K562 (cell line): ENCODE measurements around the gene FBXO48. TPM values are rescaled to one million over a fixed set of nuclear protein-coding genes. Genes with fewer than 3 reads are reported as not detected.

Experiments used
- ATF3 ChIP-seq, 2 experiments: fragments of 450-650 bp in 1 of 2; sonication (generic) in 1 of 2; formaldehyde crosslinking in 1 of 2; IDR thresholded peaks in 1 of 2; conservative IDR thresholded peaks in 1 of 2; 2 replicates each; pipeline versions ENCODE4 v1.6.1 to v1.8.1; 2016 to 2023; ENCODE audit warnings: mild to moderate bottlenecking in 2 of 2, moderate library complexity in 2 of 2, inconsistent platforms in 1 of 2, missing genetic modification reagents in 1 of 2
- CHCHD3 ChIP-seq: fragments of 250-450 bp; sonication (Bioruptor Pico); IDR thresholded peaks from 2 replicates; pipeline ENCODE4 v2.1.2; 2022; ENCODE audit warnings: mild to moderate bottlenecking
- CREM ChIP-seq: IDR thresholded peaks from 2 replicates; pipeline ENCODE4 v1.6.1; 2014; ENCODE audit warnings: antibody characterized with exemption, low read depth
- MEF2D ChIP-seq: conservative IDR thresholded peaks from 2 replicates; pipeline ENCODE4 v1.6.1; 2016; ENCODE audit warnings: low read depth, missing genetic modification characterization, missing compliant biosample characterization
- NCOA6 ChIP-seq: fragments of 450-650 bp; IDR thresholded peaks from 2 replicates; pipeline ENCODE4 v1.6.1; 2017; ENCODE audit warnings: mild to moderate bottlenecking
- NFIX ChIP-seq: fragments of 250-450 bp; sonication (Bioruptor Pico); IDR thresholded peaks from 2 replicates; pipeline ENCODE4 v1.4.0; 2020; ENCODE audit warnings: low read depth, mild to moderate bottlenecking, moderate library complexity
- PATZ1 ChIP-seq: fragments of 250-450 bp; sonication (Bioruptor Pico); IDR thresholded peaks from 2 replicates; pipeline ENCODE4 v1.5.0; 2020; ENCODE audit warnings: mild to moderate bottlenecking, borderline replicate concordance
- POLR2AphosphoS5 ChIP-seq: IDR thresholded peaks from 2 replicates; pipeline ENCODE4 v1.6.1; 2011; ENCODE audit warnings: mild to moderate bottlenecking, low read depth, low read length, moderate library complexity; ENCODE audit not compliant: control insufficient read depth, insufficient read depth
- SMAD1 ChIP-seq: fragments of 150-350 bp; IDR thresholded peaks from 2 replicates; pipeline ENCODE4 v1.6.1; 2014; ENCODE audit warnings: low read length, low read depth; ENCODE audit not compliant: partially characterized antibody
- SMARCA4 ChIP-seq: fragments of 450-650 bp; IDR thresholded peaks from 2 replicates; pipeline ENCODE4 v1.6.1; 2016
- TSHZ1 ChIP-seq: fragments of 250-450 bp; sonication (Bioruptor Pico); IDR thresholded peaks from 2 replicates; pipeline ENCODE4 v1.4.0; 2020; ENCODE audit warnings: mild to moderate bottlenecking, moderate library complexity
- ZNF277 ChIP-seq: fragments of 250-450 bp; sonication (Bioruptor Pico); IDR thresholded peaks from 2 replicates; pipeline ENCODE4 v1.8.0; 2022; ENCODE audit warnings: inconsistent platforms, mild to moderate bottlenecking, moderate library complexity, borderline replicate concordance
- ZNF282 ChIP-seq: sonication (generic); formaldehyde crosslinking; IDR thresholded peaks from 2 replicates; pipeline ENCODE4 v1.8.1; 2023; ENCODE audit warnings: missing genetic modification reagents
- polyA plus RNA-seq, 8 experiments: library from polyadenylated mRNA; depleted of rRNA in 4 of 8; stranded (reverse) in 5 of 8; unstranded in 3 of 8; fragments of >200 nt; fragmentation: Nextera tagmentation in 2 of 8; fragmentation: Illumina TruSeq in 1 of 8; extraction: Ambion mirVana in 2 of 8; extraction: Trizol in 1 of 8; gene quantifications; 2 replicates each; pipeline versions ENCODE4 v1.2.1 to v1.2.3, GENCODE V29; 2011 to 2014; ENCODE audit warnings: inconsistent platforms in 1 of 8, missing spikeins in 1 of 8
- total RNA-seq, 7 experiments: library from RNA; depleted of rRNA in 6 of 7; stranded (reverse); fragments of >200 nt in 6 of 7; fragmentation: Illumina TruSeq in 2 of 7; extraction: Trizol in 2 of 7; gene quantifications; 2 replicates each; pipeline versions ENCODE4 v1.2.1 to v1.2.3, GENCODE V29; 2011 to 2021; ENCODE audit warnings: low replicate concordance in 1 of 7

Gene FBXO48
- total and polyA plus RNA-seq, 9 of the 15 experiments (the other 6 are each of a cell fraction or from before 2014, with no cell fraction given), result 0.36 to 1.8 (median 0.73) TPM

GRCh38 chr2:68467077-68467960 lies at the start of gene FBXO48, which contains the start of gene APLF (continued):
- TF ChIP-seq TSHZ1 (CRISPR knock-in tag) (no peak), MEF2D (tag) (no peak), ZNF282 (CRISPR knock-in tag) (no peak), NCOA6 (no peak), SMAD1 (no peak), PATZ1 (CRISPR knock-in tag) (no peak), ZNF277 (no peak), POLR2AphosphoS5 (peak; percentile 45; the same call in 1 of the 2 replicates), NFIX (no peak), CREM (peak; percentile 94), CHCHD3 (CRISPR knock-in tag) (no peak), ATF3 (IDR thresholded peaks at IDR 0.05) (peak; percentile 98), ATF3 (CRISPR knock-in tag; conservative IDR thresholded peaks at IDR 0.05) (peak; percentile 83; the same call in 1 of the 2 replicates), SMARCA4 (peak; percentile 41)
